GM12878 (cell line): Measurements from ENCODE around the gene KLHDC1. TPM values are rescaled to one million over a fixed set of nuclear protein-coding genes. Genes with fewer than 3 reads are reported as not detected.
A peak's percentile ranks its signal among the peaks of the same experiment; 100 is the strongest.

ENCODE experiments used
- BCL3 ChIP-seq: IDR thresholded peaks from 2 replicates; pipeline ENCODE4 v1.6.1; 2011; ENCODE audit warnings: borderline replicate concordance, low read depth, mild to moderate bottlenecking, moderate library complexity, low read length; ENCODE audit not compliant: insufficient read depth, poor library complexity, severe bottlenecking
- CHD2 ChIP-seq: IDR thresholded peaks from 2 replicates; pipeline ENCODE4 v1.6.1; 2011; ENCODE audit warnings: low read depth, low read length, improper control_type of control experiment, borderline replicate concordance
- DPF2 ChIP-seq: fragments of 450-650 bp; IDR thresholded peaks from 2 replicates; pipeline ENCODE4 v1.6.1; 2017; ENCODE audit warnings: mild to moderate bottlenecking
- IKZF1 ChIP-seq: fragments of 450-650 bp; conservative IDR thresholded peaks from 2 replicates; pipeline ENCODE4 v1.6.1; 2017; ENCODE audit warnings: antibody characterized with exemption, mild to moderate bottlenecking
- IRF4 ChIP-seq: IDR thresholded peaks from 2 replicates; pipeline ENCODE4 v1.6.1; 2011; ENCODE audit warnings: low read depth, low read length
- MTA2 ChIP-seq: fragments of 450-650 bp; IDR thresholded peaks from 2 replicates; pipeline ENCODE4 v1.6.1; 2016; ENCODE audit warnings: low read depth, mild to moderate bottlenecking, moderate library complexity
- MYB ChIP-seq: fragments of 150-350 bp; IDR thresholded peaks from 2 replicates; pipeline ENCODE4 v1.6.1; 2014; ENCODE audit warnings: mild to moderate bottlenecking, low read depth, low read length, borderline replicate concordance
- NBN ChIP-seq: fragments of 450-650 bp; IDR thresholded peaks from 2 replicates; pipeline ENCODE4 v1.6.1; 2016
- NFXL1 ChIP-seq: fragments of 450-650 bp; IDR thresholded peaks from 2 replicates; pipeline ENCODE4 v1.6.1; 2017; ENCODE audit warnings: antibody characterized with exemption, mild to moderate bottlenecking, borderline replicate concordance
- POLR2A ChIP-seq: IDR thresholded peaks from 2 replicates; pipeline ENCODE4 v1.6.1; 2011; ENCODE audit warnings: low read depth, mild to moderate bottlenecking, low read length
- RFX5 ChIP-seq: IDR thresholded peaks from 2 replicates; pipeline ENCODE4 v1.6.1; 2011; ENCODE audit warnings: low read depth, low read length, improper control_type of control experiment
- WRNIP1 ChIP-seq: IDR thresholded peaks from 2 replicates; pipeline ENCODE4 v1.6.1; 2011; ENCODE audit warnings: low read depth, low read length, improper control_type of control experiment, borderline replicate concordance
- YY1 ChIP-seq: IDR thresholded peaks from 2 replicates; pipeline ENCODE4 v1.6.1; 2011; ENCODE audit warnings: low read depth, mild to moderate bottlenecking, low read length
- polyA plus RNA-seq, 11 experiments: library from polyadenylated mRNA; depleted of rRNA in 4 of 11; unstranded in 6 of 11; stranded (reverse) in 5 of 11; fragments of >200 nt; fragmentation: Nextera tagmentation in 4 of 11; fragmentation: Illumina TruSeq in 1 of 11; extraction: Ambion mirVana in 4 of 11; extraction: Trizol in 1 of 11; gene quantifications; 1 replicate in 1 of 11; 2 replicates in 10 of 11; pipeline versions ENCODE4 v1.2.1 to v1.2.3, GENCODE V29; 2011 to 2016; ENCODE audit warnings: inconsistent platforms in 2 of 11, missing spikeins in 2 of 11, low read depth in 1 of 11
- total RNA-seq, 4 experiments: library from RNA; depleted of rRNA in 3 of 4; stranded (reverse); fragments of >200 nt in 3 of 4; fragmentation: Illumina TruSeq in 1 of 4; extraction: Trizol in 1 of 4; gene quantifications; 2 replicates each; pipeline versions ENCODE4 v1.2.1 to v1.2.3, GENCODE V29; 2013 to 2021
- TF ChIP-seq, protein P1 (sequence below): IDR thresholded peaks from 2 replicates; pipeline ENCODE4 v1.6.1; 2012; ENCODE audit warnings: mild to moderate bottlenecking, low read depth, low read length
- TF ChIP-seq, protein P2 (sequence below): fragments of 450-650 bp; IDR thresholded peaks from 2 replicates; pipeline ENCODE4 v1.6.1; 2017; ENCODE audit warnings: mild to moderate bottlenecking, moderate library complexity
- TF ChIP-seq, protein P3 (sequence below): fragments of 450-650 bp; formaldehyde crosslinking; IDR thresholded peaks from 2 replicates; pipeline ENCODE4 v1.5.0; 2022; ENCODE audit warnings: mild to moderate bottlenecking, missing genetic modification characterization

The KLHDC1 gene
- total and polyA plus RNA-seq, 10 of the 15 experiments (the other 5 are each of a cell fraction or from before 2014, with no cell fraction given): 0.22 to 0.98 (median 0.55) TPM

DNA sequence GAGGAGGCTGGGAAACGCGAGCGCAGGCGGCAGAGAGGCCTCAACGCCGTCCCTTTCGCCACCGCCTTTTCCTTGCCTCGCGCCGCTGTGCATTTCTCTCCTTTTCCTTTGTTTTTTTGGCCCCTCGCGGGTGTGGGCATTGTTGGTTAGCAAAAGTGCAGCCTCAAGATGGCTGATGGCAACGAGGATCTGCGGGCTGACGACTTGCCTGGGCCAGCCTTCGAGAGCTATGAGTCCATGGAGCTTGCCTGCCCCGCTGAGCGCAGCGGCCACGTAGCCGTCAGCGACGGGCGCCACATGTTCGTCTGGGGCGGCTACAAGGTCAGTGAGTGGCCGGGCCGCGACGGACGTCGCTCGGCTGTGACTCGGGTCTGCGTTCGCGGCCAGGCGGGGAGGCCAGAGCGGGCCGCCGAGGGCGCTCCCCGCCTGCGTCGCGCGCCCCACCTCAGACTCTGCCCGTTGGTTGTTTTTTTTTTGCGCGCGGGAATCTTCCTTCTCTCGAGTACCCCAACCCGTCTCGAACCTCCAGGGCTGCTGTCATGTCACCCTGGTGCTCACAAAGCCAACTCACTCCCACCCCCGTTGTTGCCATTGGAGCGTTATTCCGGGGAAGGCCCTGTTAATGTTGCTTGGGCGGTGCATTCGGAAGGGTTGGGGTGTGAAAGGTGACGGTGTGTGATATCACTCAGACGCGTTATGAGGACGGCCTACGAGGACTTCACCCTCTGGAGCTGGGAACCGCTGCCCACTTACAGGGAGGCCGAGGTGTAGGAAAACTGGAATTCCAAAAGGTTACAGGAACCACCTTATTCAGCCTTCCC lies 75.6 kb downstream of the KLHDC1 start (continued):
- TF ChIP-seq, protein P1, sequence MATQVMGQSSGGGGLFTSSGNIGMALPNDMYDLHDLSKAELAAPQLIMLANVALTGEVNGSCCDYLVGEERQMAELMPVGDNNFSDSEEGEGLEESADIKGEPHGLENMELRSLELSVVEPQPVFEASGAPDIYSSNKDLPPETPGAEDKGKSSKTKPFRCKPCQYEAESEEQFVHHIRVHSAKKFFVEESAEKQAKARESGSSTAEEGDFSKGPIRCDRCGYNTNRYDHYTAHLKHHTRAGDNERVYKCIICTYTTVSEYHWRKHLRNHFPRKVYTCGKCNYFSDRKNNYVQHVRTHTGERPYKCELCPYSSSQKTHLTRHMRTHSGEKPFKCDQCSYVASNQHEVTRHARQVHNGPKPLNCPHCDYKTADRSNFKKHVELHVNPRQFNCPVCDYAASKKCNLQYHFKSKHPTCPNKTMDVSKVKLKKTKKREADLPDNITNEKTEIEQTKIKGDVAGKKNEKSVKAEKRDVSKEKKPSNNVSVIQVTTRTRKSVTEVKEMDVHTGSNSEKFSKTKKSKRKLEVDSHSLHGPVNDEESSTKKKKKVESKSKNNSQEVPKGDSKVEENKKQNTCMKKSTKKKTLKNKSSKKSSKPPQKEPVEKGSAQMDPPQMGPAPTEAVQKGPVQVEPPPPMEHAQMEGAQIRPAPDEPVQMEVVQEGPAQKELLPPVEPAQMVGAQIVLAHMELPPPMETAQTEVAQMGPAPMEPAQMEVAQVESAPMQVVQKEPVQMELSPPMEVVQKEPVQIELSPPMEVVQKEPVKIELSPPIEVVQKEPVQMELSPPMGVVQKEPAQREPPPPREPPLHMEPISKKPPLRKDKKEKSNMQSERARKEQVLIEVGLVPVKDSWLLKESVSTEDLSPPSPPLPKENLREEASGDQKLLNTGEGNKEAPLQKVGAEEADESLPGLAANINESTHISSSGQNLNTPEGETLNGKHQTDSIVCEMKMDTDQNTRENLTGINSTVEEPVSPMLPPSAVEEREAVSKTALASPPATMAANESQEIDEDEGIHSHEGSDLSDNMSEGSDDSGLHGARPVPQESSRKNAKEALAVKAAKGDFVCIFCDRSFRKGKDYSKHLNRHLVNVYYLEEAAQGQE: no peak
- TF ChIP-seq YY1: peak; percentile 86
- no peak for TF ChIP-seq CHD2
- TF ChIP-seq DPF2: 0 out of 2 replicates have a peak, but pooled peaks have one; percentile 4
- peak; percentile 84 for TF ChIP-seq POLR2A
- TF ChIP-seq, protein P2, sequence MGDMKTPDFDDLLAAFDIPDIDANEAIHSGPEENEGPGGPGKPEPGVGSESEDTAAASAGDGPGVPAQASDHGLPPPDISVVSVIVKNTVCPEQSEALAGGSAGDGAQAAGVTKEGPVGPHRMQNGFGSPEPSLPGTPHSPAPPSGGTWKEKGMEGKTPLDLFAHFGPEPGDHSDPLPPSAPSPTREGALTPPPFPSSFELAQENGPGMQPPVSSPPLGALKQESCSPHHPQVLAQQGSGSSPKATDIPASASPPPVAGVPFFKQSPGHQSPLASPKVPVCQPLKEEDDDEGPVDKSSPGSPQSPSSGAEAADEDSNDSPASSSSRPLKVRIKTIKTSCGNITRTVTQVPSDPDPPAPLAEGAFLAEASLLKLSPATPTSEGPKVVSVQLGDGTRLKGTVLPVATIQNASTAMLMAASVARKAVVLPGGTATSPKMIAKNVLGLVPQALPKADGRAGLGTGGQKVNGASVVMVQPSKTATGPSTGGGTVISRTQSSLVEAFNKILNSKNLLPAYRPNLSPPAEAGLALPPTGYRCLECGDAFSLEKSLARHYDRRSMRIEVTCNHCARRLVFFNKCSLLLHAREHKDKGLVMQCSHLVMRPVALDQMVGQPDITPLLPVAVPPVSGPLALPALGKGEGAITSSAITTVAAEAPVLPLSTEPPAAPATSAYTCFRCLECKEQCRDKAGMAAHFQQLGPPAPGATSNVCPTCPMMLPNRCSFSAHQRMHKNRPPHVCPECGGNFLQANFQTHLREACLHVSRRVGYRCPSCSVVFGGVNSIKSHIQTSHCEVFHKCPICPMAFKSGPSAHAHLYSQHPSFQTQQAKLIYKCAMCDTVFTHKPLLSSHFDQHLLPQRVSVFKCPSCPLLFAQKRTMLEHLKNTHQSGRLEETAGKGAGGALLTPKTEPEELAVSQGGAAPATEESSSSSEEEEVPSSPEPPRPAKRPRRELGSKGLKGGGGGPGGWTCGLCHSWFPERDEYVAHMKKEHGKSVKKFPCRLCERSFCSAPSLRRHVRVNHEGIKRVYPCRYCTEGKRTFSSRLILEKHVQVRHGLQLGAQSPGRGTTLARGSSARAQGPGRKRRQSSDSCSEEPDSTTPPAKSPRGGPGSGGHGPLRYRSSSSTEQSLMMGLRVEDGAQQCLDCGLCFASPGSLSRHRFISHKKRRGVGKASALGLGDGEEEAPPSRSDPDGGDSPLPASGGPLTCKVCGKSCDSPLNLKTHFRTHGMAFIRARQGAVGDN: no peak
- TF ChIP-seq WRNIP1: no peak
- no peak for TF ChIP-seq NFXL1
- TF ChIP-seq, protein P3, sequence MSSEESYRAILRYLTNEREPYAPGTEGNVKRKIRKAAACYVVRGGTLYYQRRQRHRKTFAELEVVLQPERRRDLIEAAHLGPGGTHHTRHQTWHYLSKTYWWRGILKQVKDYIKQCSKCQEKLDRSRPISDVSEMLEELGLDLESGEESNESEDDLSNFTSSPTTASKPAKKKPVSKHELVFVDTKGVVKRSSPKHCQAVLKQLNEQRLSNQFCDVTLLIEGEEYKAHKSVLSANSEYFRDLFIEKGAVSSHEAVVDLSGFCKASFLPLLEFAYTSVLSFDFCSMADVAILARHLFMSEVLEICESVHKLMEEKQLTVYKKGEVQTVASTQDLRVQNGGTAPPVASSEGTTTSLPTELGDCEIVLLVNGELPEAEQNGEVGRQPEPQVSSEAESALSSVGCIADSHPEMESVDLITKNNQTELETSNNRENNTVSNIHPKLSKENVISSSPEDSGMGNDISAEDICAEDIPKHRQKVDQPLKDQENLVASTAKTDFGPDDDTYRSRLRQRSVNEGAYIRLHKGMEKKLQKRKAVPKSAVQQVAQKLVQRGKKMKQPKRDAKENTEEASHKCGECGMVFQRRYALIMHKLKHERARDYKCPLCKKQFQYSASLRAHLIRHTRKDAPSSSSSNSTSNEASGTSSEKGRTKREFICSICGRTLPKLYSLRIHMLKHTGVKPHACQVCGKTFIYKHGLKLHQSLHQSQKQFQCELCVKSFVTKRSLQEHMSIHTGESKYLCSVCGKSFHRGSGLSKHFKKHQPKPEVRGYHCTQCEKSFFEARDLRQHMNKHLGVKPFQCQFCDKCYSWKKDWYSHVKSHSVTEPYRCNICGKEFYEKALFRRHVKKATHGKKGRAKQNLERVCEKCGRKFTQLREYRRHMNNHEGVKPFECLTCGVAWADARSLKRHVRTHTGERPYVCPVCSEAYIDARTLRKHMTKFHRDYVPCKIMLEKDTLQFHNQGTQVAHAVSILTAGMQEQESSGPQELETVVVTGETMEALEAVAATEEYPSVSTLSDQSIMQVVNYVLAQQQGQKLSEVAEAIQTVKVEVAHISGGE (CRISPR knock-in tag): no peak
- TF ChIP-seq NBN: no peak
- peak; percentile 19 for TF ChIP-seq BCL3
- no peak for TF ChIP-seq MYB
- TF ChIP-seq IKZF1: peak; percentile 41
- TF ChIP-seq MTA2: no peak
- TF ChIP-seq RFX5: no peak
- 0 out of 2 replicates have a peak, but pooled peaks have one; percentile 6 for TF ChIP-seq IRF4
